ENCODE results near the gene CATSPER1. TPM values are rescaled to one million over a fixed set of nuclear protein-coding genes. Genes with fewer than 3 reads are reported as not detected.

Gene CATSPER1
- total and polyA plus RNA-seq, 2 of the 8 experiments (the other 6 are each of a cell fraction or from before 2014, with no cell fraction given) = not detected

GRCh38 chr11:66063900-66064299, 37.6 kb upstream of the CATSPER1 start:
- Histone ChIP-seq H3K23ac (ENCODE audit: insufficient read length) (no peak overlapping the region), H3K79me2 (ENCODE audit: control insufficient read depth in 1 of 2, insufficient read depth in 2 of 2, low read length in 2 of 2) (no peaks in the 10 kb centered on the region), H2BK12ac (ENCODE audit: low read depth, low read length) (no peak overlapping the region), H3K14ac (ENCODE audit: insufficient read length) (no peak overlapping the region), H2BK15ac (ENCODE audit: low read length) (no peak overlapping the region), H2BK5ac (ENCODE audit: low read depth, low read length) (no peak overlapping the region), H3K4ac (replicated peaks; ENCODE audit: insufficient read length, low read depth, low read length) (no peak overlapping the region), H2BK20ac (ENCODE audit: low read length) (no peak overlapping the region), H3K4me3 (ENCODE audit: extremely low read depth in 1 of 4, insufficient read depth in 2 of 4, low read depth in 3 of 4, low read length in 4 of 4) (no peak overlapping the region), H3K9ac (replicated peaks in 1 of 4; ENCODE audit: extremely low read depth in 1 of 4, low read depth in 3 of 4, low read length in 3 of 4) (no peak overlapping the region), H3K36me3 (ENCODE audit: control insufficient read depth in 2 of 4, insufficient read depth in 4 of 4, low read length in 3 of 4) (peaks cover 47 to 91% (median 78%) of the 10 kb centered on the region in 4 experiments), H3K27me3 (replicated peaks in 1 of 4; ENCODE audit: control insufficient read depth in 3 of 4, extremely low read depth in 1 of 4, insufficient read depth in 3 of 4, low read length in 3 of 4) (no peaks in the 10 kb centered on the region), H3K23me2 (ENCODE audit: low read depth, low read length) (no peaks in the 10 kb centered on the region), H4K8ac (ENCODE audit: extremely low read depth, insufficient read depth, low read length) (0 out of 2 replicates have a peak overlapping the region, but pooled peaks have one; percentile 48), H2AFZ (ENCODE audit: low read length) (no peak overlapping the region), H3K4me2 (ENCODE audit: insufficient read depth in 1 of 2, low read depth in 2 of 2, low read length in 2 of 2) (no peak overlapping the region), H4K5ac (ENCODE audit: insufficient read length, low read depth, low read length) (no peak overlapping the region), H2BK120ac (replicated peaks; ENCODE audit: low read depth, low read length) (no peak overlapping the region), H3K4me1 (replicated peaks in 1 of 4; ENCODE audit: control insufficient read depth in 3 of 4, insufficient read depth in 4 of 4, low read length in 3 of 4) (peaks cover 0 to 2% (median under 1%) of the 10 kb centered on the region in 4 experiments; a peak in 3 of 7 replicates), H3K9me3 (ENCODE audit: insufficient read depth in 2 of 2, low read depth in 1 of 2, low read length in 1 of 2) (no peaks in the 10 kb centered on the region), H3K18ac (ENCODE audit: extremely low read depth, low read length) (no peak overlapping the region), H3K79me1 (ENCODE audit: low read depth, low read length) (no peaks in the 10 kb centered on the region; the same call in 1 of the 2 replicates), H4K91ac (replicated peaks; ENCODE audit: insufficient read length, low read length) (no peak overlapping the region), H3K27ac (ENCODE audit: low read depth, low read length) (no peak overlapping the region), H3K56ac (replicated peaks; ENCODE audit: insufficient read length, low read depth, low read length) (no peak overlapping the region), H4K20me1 (replicated peaks in 1 of 2; ENCODE audit: control insufficient read depth in 1 of 2, insufficient read depth in 2 of 2, low read length in 2 of 2) (peaks cover 0 to 20% of the 10 kb centered on the region in 2 experiments), H2AK5ac (ENCODE audit: low read depth, low read length) (no peak overlapping the region)
- FAIRE-seq = no peak
- CTCF ChIA-PET (ENCODE audit: partially characterized antibody) = interaction anchor here (2.6 to 8.8 kb wide), 2 partner anchors 9 to 19 kb away, joined by 9 to 144 read pairs; partner anchors contain the start of genes GAL3ST3 and SF3B2
- 92% methylated on average over 2 of the region's 2 CpGs; no CpG with 5 or more reads in 1 of the 2 experiments for WGBS, 2 experiments (ENCODE audit: extremely low coverage in 1 of 2, insufficient coverage in 1 of 2, insufficient read length in 1 of 2, insufficient replicate concordance in 2 of 2, low coverage in 1 of 2, low lambda C conversion rate in 2 of 2, missing lambda C conversion rate in 1 of 2)
- POLR2A ChIA-PET (ENCODE audit: partially characterized antibody) = interaction anchor here (9.7 kb wide), 1 partner anchor 8 kb away, joined by 150 read pairs; the partner anchor contains the start of genes GAL3ST3 and SF3B2
- DNase-seq (ENCODE audit: low read depth in 1 of 2, low spot score in 2 of 2) = no peak
- TF ChIP-seq SP2 (IDR thresholded peaks at IDR 0.05; ENCODE audit: low read length) (no peak), CBX5 (IDR thresholded peaks at IDR 0.05; ENCODE audit: low read depth, low read length) (no peak), ZNF274 (IDR thresholded peaks at IDR 0.05; ENCODE audit: borderline replicate concordance, extremely low read depth, low read length) (no peak), YY1 (IDR thresholded peaks at IDR 0.05; ENCODE audit: low read depth, low read length) (no peak), POU5F1 (IDR thresholded peaks at IDR 0.05; ENCODE audit: low read depth, low read length) (no peak), BRCA1 (IDR thresholded peaks at IDR 0.05; ENCODE audit: low read depth, low read length) (no peak), GABPA (IDR thresholded peaks at IDR 0.05; ENCODE audit: borderline replicate concordance, insufficient read depth, low read length) (no peak), EZH2 (IDR thresholded peaks at IDR 0.05; ENCODE audit: low read depth, low read length, severe bottlenecking) (no peak), ASH2L (IDR thresholded peaks at IDR 0.05; ENCODE audit: low read length) (no peak), JUND (IDR thresholded peaks at IDR 0.05; ENCODE audit: low read length) (no peak), SRF (IDR thresholded peaks at IDR 0.05; ENCODE audit: low read depth, low read length) (no peak)
- TF ChIP-seq, protein P1, sequence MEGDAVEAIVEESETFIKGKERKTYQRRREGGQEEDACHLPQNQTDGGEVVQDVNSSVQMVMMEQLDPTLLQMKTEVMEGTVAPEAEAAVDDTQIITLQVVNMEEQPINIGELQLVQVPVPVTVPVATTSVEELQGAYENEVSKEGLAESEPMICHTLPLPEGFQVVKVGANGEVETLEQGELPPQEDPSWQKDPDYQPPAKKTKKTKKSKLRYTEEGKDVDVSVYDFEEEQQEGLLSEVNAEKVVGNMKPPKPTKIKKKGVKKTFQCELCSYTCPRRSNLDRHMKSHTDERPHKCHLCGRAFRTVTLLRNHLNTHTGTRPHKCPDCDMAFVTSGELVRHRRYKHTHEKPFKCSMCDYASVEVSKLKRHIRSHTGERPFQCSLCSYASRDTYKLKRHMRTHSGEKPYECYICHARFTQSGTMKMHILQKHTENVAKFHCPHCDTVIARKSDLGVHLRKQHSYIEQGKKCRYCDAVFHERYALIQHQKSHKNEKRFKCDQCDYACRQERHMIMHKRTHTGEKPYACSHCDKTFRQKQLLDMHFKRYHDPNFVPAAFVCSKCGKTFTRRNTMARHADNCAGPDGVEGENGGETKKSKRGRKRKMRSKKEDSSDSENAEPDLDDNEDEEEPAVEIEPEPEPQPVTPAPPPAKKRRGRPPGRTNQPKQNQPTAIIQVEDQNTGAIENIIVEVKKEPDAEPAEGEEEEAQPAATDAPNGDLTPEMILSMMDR (IDR thresholded peaks at IDR 0.05; ENCODE audit: control extremely low read depth in 1 of 3, insufficient read depth in 1 of 3, low read depth in 1 of 3, low read length in 3 of 3) = no peak
